HG02763 (cell line): Measurements from ENCODE around the gene COPB2.
"Not testable (repeated sequence)": the region's sequence is repeated elsewhere in the genome, so short reads cannot be mapped to it uniquely, and the experiment has no call there.

Experiments used
- ATAC-seq: cut with Tn5 transposase; IDR thresholded peaks from one replicate; pipeline ENCODE4 v1.9.1; 2021; ENCODE audit warnings: mild to moderate bottlenecking, moderate library complexity; ENCODE audit not compliant: unreplicated experiment

COPB2 gene

DNA sequence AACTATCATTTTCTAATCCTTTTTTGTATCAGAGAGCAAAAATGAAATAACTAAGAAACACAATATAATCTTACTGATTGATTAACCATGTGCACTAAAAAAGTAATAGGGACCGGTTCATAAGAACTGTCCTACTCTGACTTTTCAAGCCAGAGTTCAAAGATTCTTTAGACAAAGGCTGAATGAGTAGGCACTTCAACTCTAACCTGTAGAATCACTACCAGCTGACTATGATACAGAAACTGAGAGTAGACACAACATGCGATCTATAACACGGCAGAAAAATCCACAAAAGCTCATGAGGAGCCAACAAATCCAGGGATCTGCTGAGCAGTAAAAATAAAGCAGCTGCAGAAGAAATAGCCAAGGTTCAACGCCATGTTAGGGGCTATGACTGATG lies 8.9 kb downstream of the COPB2 start:
- no peak for ATAC-seq

- no peak for ATAC-seq
These were observed 10.7 kb downstream of the COPB2 start for GRCh38 chr3:139378587-139379241.

GRCh38 chr3:139377378-139377777 lies 12.1 kb downstream of the COPB2 start:
- ATAC-seq, result no peak

DNA sequence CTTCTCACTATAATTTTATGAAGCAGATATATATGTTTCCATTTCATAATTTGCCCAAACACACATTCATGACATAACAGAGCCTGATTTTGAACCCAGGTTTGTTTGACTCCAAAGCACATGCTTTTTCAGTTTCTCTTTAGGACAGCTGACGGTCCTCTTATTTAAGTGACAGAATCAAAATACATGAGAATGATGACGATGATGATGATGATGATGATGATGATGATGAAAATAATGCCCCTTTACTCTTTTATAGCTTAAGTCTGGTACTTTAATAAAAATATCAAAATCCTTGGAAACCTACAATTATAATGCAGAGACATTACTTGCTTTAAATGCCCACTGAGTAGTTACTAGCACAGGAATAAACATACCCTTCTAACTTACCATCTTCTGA lies 15.3 kb downstream of the COPB2 start:
- no peak for ATAC-seq

DNA sequence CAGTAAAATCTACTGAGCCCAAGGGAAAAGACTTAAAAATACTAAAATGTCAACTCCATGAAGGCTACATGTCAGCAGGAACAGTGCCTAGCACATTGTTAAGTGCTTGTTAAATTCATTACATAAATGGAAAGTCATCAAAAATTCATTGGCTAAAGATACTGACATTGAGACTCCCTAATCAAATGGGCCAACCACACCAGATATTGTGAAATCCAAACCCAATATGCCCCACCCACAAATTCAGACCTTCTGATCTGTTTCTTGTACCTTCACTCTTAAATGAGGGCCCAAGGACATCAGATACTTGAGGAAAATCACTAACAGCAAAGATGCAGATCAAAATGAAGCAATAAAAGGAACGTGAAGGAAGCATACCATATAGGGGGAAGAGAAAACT lies 24.9 kb downstream of the COPB2 start:
- no peak for ATAC-seq

DNA sequence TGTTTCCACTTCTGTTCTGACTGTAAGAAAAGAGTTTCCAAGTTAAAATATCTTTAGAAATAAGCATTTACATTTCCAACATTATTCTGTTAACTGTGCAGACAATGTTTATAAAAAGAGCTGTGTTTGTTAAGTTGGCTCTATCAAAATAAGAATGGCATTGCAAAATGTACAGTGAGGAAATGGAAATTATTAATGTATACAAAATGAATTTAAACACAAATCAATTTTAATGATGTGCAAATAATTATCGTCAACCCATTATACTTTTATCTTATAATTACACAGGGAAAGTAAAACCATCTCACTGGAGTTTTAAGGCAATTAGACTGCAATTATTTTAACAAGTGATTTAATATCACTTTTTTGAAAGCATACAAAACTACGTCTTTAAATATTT lies 28.2 kb downstream of the COPB2 start:
- no peak for ATAC-seq

GRCh38 chr3:139358841-139359562 lies 30.4 kb downstream of the COPB2 start:
- no peak for ATAC-seq

DNA sequence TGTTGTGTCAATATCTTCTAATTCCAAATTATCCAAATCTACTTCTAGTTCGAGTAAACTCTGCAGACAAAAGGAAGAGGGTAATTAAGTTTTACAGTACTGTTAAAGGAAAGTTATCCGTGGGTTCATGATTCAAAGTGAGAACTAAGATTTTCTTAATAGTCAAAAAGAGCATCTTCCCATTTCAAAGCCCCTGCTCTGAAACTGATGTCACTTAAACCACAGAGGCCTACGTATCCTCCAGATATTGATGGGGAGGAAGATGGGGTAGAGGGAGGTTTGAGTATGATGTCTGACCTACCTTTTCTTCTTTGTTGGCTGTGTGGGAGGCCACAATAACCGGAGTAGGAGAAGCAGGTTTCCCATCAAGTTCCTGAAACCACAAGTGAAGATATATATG lies 31.5 kb downstream of the COPB2 start:
- ATAC-seq, result no peak

DNA sequence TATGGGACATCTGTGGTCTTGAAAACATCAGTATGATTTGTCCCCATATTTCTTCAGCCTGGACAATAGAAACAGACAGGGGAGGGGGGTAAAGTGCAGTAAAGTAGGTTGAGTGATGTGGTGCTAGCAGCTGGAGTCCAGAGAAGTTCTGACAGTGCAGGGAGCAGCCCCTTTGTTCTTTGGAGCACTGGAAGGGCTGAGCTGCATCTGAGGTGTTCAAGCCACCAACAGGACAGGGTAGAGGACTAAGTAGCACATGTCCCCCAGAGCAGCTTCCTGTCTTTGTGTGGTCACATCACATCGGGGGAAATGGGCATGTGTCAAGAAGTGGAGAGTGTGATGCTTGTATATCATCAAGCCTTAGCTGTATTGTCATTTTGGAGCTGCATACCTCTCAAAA lies 33.6 kb downstream of the COPB2 start:
- no peak for ATAC-seq

DNA sequence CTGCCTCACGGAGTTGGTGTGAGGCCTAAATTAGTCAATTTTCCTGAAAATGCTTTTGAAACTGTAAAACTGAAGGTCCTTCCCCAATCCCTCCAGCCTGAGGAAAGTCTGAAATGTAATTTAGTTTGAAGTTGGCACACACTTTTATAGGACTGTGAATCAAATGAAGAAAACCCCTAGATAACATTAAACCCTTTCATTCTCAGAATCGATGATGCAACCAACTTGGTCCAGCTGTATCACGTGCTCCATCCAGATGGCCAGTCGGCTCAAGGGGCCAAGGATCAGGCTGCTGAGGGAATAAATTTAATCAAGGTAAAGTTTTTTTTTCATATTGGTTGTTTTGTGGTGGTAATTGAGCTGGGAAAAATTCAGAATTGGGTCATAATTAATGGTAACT lies 34.0 kb downstream of the COPB2 start:
- ATAC-seq, result no peak

DNA sequence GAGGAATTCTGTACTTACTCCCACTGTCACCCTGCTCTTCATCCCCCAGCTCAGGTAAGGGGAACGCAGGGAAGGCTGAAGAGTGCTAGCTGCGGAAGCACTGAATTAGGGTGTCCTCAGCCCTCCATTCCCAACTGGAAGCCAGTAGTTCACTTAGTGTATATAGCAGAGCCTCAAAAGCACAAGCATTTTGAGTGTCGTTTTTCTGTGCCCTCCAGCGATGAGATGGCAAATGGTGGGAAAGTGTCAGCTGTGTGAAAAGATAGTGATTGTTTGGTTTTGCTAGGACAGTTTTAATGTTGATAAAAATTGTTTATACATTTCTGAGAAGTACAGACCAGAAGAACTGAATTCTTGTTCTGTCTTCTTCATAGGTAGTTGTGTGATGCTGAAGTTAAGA lies 34.8 kb downstream of the COPB2 start:
- ATAC-seq, result no peak

DNA sequence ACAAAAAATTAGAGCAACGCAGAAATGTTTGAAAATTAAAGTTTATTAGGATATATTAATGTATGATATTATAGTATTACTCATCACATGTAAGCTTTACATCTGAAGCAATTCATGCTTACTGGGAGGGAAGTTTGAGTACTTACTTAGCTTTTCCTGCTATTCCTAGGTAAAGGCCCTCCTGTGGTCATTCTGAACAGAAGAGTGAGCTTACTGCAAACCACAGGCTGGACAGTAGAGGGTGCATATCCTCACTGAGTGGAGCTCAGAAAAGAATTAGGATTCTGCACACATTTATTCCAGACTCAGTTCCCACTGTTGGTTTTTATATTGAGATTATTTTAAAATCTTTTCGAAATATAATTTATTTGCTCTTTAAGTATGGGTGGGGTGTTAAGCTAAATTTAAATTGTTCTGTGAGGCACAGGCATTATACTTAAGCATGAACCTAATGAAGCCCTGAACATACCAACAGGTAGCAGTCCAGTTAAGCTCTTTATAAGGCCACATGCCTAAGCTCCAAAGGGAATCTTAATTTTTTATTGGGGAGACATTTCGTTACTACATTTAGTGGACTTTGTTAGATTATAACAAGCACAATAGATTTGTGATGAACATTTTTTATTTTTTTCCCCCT lies 35.4 kb downstream of the COPB2 start:
- no peak for ATAC-seq

DNA sequence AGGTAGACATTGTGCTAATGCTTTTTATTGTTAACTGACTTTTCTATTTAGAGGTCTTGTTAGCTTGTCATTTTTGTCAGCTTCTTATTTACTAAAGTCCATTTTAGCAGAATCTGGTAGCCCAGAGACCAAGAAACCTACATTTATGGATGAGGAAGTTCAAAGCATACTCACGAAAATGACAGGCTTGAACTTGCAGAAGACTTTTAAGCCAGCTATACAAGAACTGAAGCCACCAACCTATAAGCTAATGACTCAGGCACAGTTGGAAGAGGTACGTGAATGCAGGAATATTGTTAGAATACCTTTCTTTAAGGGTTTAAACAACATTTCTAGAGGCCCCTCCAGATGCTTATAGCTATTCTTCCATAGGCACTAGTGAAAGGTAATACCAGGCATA lies 42.7 kb downstream of the COPB2 start:
- ATAC-seq, result no peak

GRCh38 chr3:139343895-139344856 lies 45.3 kb downstream of the COPB2 start, which contains the start of gene MRPS22:
MRPS22 (plus strand) TSS chr3:139344020; CDS start chr3:139344027, 7 bp downstream.
- ATAC-seq, result peak; percentile 98

- ATAC-seq, result no peak
These were observed 47.4 kb downstream of the COPB2 start for GRCh38 chr3:139342054-139342453.

DNA sequence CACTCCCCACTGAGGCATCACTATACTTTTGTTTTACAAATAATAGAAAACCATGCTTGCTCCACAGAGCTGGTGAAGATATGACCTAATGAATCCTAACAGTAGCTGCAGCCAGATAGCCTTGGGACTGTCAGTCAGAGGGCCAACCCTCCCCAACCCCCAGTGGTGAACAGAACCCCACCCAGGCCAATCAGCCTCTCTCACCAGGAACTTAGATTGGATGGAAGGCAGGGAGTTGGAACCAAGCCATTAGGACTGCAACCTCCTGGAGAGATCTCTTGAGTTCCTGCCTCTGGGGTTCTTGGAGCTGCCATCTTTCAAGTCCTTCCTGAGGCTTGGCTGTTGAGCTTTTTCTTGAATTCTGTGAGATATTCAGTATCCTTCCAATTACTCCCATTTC lies 48.7 kb downstream of the COPB2 start:
- ATAC-seq, result no peak

GRCh38 chr3:139339219-139339906 lies 50.1 kb downstream of the COPB2 start:
- ATAC-seq, result no peak

GRCh38 chr3:139338405-139338804 lies 51.0 kb downstream of the COPB2 start:
- no peak for ATAC-seq

DNA sequence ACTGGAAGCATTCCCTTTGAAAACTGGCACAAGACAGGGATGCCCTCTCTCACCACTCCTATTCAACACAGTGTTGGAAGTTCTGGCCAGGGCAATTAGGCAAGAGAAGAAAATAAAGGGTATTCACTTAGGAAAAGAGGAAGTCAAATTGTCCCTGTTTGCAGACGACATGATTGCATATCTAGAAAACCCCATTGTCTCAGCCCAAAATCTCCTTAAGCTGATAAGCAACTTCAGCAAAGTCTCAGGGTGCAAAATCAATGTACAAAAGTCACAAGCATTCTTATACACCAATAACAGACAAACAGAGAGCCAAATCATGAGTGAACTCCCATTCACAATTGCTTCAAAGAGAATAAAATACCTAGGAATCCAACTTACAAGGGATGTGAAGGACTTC lies 54.8 kb downstream of the COPB2 start:
- not testable (repeated sequence) for ATAC-seq

DNA sequence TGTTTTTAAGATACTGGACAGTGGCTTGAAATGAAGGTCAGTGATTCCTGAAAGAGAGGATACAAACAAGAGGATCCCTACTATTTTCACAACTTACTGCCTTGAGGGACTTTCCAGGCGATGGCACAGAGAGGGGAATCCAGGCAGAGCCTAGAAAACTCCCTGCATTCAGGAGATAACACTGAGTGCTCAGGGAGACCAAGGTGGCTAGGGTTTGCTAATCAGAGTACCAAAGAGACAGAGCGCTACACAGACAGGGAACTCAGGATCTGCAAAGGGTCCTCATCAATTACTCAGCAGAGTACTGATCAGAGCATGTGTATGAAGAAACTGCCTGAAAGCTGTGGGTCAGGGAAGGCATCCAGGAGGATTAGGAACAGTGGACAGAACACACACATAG lies 57.4 kb downstream of the COPB2 start:
- ATAC-seq, result no peak
